MM.1S (cell line): ENCODE measurements around the gene GREB1.

Source experiments
- DNase-seq: peaks from one replicate; pipeline ENCODE4 v3.0.0-alpha.2; 2015
- H2AFZ ChIP-seq: fragments of 300-600 bp; sonication (generic); 2 replicates; pipeline ENCODE4 v1.6.0; 2016; ENCODE audit warnings: antibody characterized with exemption, low read length
- H3F3A ChIP-seq: fragments of 300-600 bp; sonication (generic); 2 replicates; pipeline ENCODE4 v1.6.1; 2016; ENCODE audit warnings: mild to moderate bottlenecking, antibody characterized with exemption, low read length, moderate library complexity, mixed read lengths; ENCODE audit not compliant: insufficient read depth
- H3K27ac ChIP-seq: fragments of 300-600 bp; sonication (generic); 2 replicates; pipeline ENCODE4 v1.5.1; 2016; ENCODE audit warnings: mild to moderate bottlenecking, low read length
- H3K27me3 ChIP-seq: fragments of 300-600 bp; sonication (generic); replicated peaks from 2 replicates; pipeline ENCODE4 v1.6.0; 2016; ENCODE audit warnings: low read length; ENCODE audit not compliant: insufficient read depth
- H3K36me3 ChIP-seq: fragments of 300-600 bp; sonication (generic); replicated peaks from 2 replicates; pipeline ENCODE4 v1.6.1; 2016; ENCODE audit warnings: mild to moderate bottlenecking, low read length, mixed read lengths; ENCODE audit not compliant: insufficient read depth
- H3K4me1 ChIP-seq: fragments of 300-600 bp; sonication (generic); 2 replicates; pipeline ENCODE4 v1.6.1; 2016; ENCODE audit warnings: low read length, mixed read lengths
- H3K4me2 ChIP-seq: fragments of 300-600 bp; sonication (generic); 2 replicates; pipeline ENCODE4 v1.6.0; 2016; ENCODE audit warnings: low read depth, low read length
- H3K4me3 ChIP-seq: fragments of 300-600 bp; sonication (generic); 2 replicates; pipeline ENCODE4 v1.5.1; 2016; ENCODE audit warnings: low read length, mixed read lengths
- H3K79me2 ChIP-seq: fragments of 300-600 bp; sonication (generic); 2 replicates; pipeline ENCODE4 v1.6.1; 2016; ENCODE audit warnings: mixed run types, low read length, mixed read lengths
- H3K9ac ChIP-seq: fragments of 300-600 bp; sonication (generic); 2 replicates; pipeline ENCODE4 v1.6.1; 2016; ENCODE audit warnings: low read length, mixed read lengths
- H3K9me2 ChIP-seq: fragments of 300-600 bp; sonication (generic); replicated peaks from 2 replicates; pipeline ENCODE4 v1.6.1; 2016; ENCODE audit warnings: mild to moderate bottlenecking, low read length, mixed read lengths; ENCODE audit not compliant: insufficient read depth
- H3K9me3 ChIP-seq: fragments of 300-600 bp; sonication (generic); replicated peaks from 2 replicates; pipeline ENCODE4 v1.6.1; 2016; ENCODE audit warnings: mild to moderate bottlenecking, low read length, mixed read lengths; ENCODE audit not compliant: insufficient read depth
- H4K20me1 ChIP-seq: fragments of 300-600 bp; sonication (generic); 2 replicates; pipeline ENCODE4 v1.6.1; 2016; ENCODE audit warnings: mild to moderate bottlenecking, low read length, moderate library complexity, mixed read lengths; ENCODE audit not compliant: insufficient read depth
- EZH2 ChIP-seq: fragments of 300-600 bp; sonication (generic); optimal IDR thresholded peaks from 2 replicates; pipeline ENCODE3; 2017; ENCODE audit warnings: low read depth, mild to moderate bottlenecking, antibody characterized with exemption, low read length, mixed read lengths
- EZH2phosphoT487 ChIP-seq: fragments of 300-600 bp; sonication (generic); IDR thresholded peaks from 2 replicates; pipeline ENCODE4 v1.6.1; 2018; ENCODE audit warnings: antibody characterized with exemption, low read length
- TF ChIP-seq, protein P1 (sequence below): fragments of 300-600 bp; sonication (generic); IDR thresholded peaks from 2 replicates; pipeline ENCODE4 v1.5.1; 2016; ENCODE audit warnings: antibody characterized with exemption, low read length, mixed read lengths

The GREB1 gene

GRCh38 chr2:11628675-11629074 lies 94.8 kb downstream of the GREB1 start:
- Histone ChIP-seq H3K36me3 (no peaks in the 10 kb centered on the region), H3K9ac (no peak overlapping the region), H3K4me2 (no peak overlapping the region), H3K4me3 (no peak overlapping the region), H3K9me3 (no peaks in the 10 kb centered on the region), H4K20me1 (no peaks in the 10 kb centered on the region), H3K27ac (no peak overlapping the region), H3K9me2 (no peaks in the 10 kb centered on the region), H2AFZ (no peak overlapping the region), H3F3A (no peaks in the 10 kb centered on the region), H3K79me2 (no peaks in the 10 kb centered on the region), H3K27me3 (no peaks in the 10 kb centered on the region), H3K4me1 (no peaks in the 10 kb centered on the region)
- TF ChIP-seq EZH2phosphoT487: no peak
- TF ChIP-seq, protein P1, sequence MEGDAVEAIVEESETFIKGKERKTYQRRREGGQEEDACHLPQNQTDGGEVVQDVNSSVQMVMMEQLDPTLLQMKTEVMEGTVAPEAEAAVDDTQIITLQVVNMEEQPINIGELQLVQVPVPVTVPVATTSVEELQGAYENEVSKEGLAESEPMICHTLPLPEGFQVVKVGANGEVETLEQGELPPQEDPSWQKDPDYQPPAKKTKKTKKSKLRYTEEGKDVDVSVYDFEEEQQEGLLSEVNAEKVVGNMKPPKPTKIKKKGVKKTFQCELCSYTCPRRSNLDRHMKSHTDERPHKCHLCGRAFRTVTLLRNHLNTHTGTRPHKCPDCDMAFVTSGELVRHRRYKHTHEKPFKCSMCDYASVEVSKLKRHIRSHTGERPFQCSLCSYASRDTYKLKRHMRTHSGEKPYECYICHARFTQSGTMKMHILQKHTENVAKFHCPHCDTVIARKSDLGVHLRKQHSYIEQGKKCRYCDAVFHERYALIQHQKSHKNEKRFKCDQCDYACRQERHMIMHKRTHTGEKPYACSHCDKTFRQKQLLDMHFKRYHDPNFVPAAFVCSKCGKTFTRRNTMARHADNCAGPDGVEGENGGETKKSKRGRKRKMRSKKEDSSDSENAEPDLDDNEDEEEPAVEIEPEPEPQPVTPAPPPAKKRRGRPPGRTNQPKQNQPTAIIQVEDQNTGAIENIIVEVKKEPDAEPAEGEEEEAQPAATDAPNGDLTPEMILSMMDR: no peak
- no peak for TF ChIP-seq EZH2
- no peak for DNase-seq

DNA sequence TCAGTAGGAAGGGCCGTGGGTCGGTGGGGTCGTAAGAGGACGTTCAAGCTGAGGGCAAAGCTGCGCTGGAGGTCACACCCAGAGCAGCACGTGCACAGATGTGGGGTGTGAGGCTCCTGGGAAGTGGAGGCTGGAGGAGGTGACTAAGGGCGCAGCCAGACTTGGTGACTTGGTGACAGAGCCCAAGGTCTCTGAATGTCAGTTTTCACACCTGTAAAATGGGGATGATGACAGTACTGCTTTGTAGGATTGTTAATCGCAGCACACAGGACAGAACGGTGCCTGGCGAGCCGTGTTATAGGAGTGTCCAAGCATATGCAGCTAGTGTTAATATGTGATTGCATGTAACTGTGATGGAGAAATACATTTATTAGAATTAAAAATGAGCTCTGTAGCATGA lies 95.4 kb downstream of the GREB1 start:
- Histone ChIP-seq H2AFZ (no peak overlapping the region), H3F3A (no peaks in the 10 kb centered on the region), H3K4me1 (no peaks in the 10 kb centered on the region), H3K9me3 (no peaks in the 10 kb centered on the region), H3K79me2 (no peaks in the 10 kb centered on the region), H3K9me2 (no peaks in the 10 kb centered on the region), H3K4me3 (no peak overlapping the region), H3K36me3 (no peaks in the 10 kb centered on the region), H4K20me1 (no peaks in the 10 kb centered on the region), H3K9ac (no peak overlapping the region), H3K27me3 (no peaks in the 10 kb centered on the region), H3K27ac (no peak overlapping the region), H3K4me2 (no peak overlapping the region)
- no peak for DNase-seq
- TF ChIP-seq EZH2: no peak
- TF ChIP-seq EZH2phosphoT487: no peak
- TF ChIP-seq, protein P1: no peak

GRCh38 chr2:11629851-11630250 lies 96.0 kb downstream of the GREB1 start:
- Histone ChIP-seq H3K9ac (no peak overlapping the region), H3K27me3 (no peaks in the 10 kb centered on the region), H3K4me3 (no peak overlapping the region), H3K9me3 (no peaks in the 10 kb centered on the region), H3K36me3 (no peaks in the 10 kb centered on the region), H3K79me2 (no peaks in the 10 kb centered on the region), H4K20me1 (no peaks in the 10 kb centered on the region), H3K4me1 (no peaks in the 10 kb centered on the region), H3K27ac (no peak overlapping the region), H3K4me2 (no peak overlapping the region), H3F3A (no peaks in the 10 kb centered on the region), H2AFZ (no peak overlapping the region), H3K9me2 (no peaks in the 10 kb centered on the region)
- DNase-seq: no peak
- no peak for TF ChIP-seq EZH2
- TF ChIP-seq, protein P1: no peak
- TF ChIP-seq EZH2phosphoT487: no peak
